Natural killer cell (primary cell): ENCODE data around the gene FAM120A. TPM values are rescaled to one million over a fixed set of nuclear protein-coding genes. Genes with fewer than 3 reads are reported as not detected.

Source experiments
- ATAC-seq, 3 donors: fragments of 150-1000 bp in 2 of 3; fragments of 200-7000 bp in 1 of 3; cut with Tn5 transposase; 1 replicate in 1 of 3; 2 replicates in 2 of 3; pipeline ENCODE4 v1.10.0; 2021; ENCODE audit warnings: mild to moderate bottlenecking in 2 of 3, moderate library complexity in 2 of 3
- DNase-seq, 2 donors: peaks; one replicate each; pipeline versions ENCODE4 v3.0.0 to v3.0.0-alpha.2; 2013 to 2021; ENCODE audit warnings: mixed read lengths in 1 of 2
- H3K27ac ChIP-seq: one replicate; pipeline ENCODE4 v1.5.1; 2013; ENCODE audit warnings: mild to moderate bottlenecking, low read length
- H3K27me3 ChIP-seq: one replicate; pipeline ENCODE4 v1.6.1; 2013; ENCODE audit warnings: low read length; ENCODE audit not compliant: control insufficient read depth, insufficient read depth
- H3K36me3 ChIP-seq: one replicate; pipeline ENCODE4 v1.6.1; 2013; ENCODE audit warnings: low read length; ENCODE audit not compliant: control insufficient read depth, insufficient read depth
- H3K4me1 ChIP-seq: one replicate; pipeline ENCODE4 v1.6.1; 2013; ENCODE audit warnings: low read length; ENCODE audit not compliant: control insufficient read depth, insufficient read depth
- H3K4me3 ChIP-seq: one replicate; pipeline ENCODE4 v1.5.1; 2013; ENCODE audit warnings: low read length
- H3K9me3 ChIP-seq: one replicate; pipeline ENCODE4 v1.6.1; 2013; ENCODE audit warnings: low read length; ENCODE audit not compliant: control insufficient read depth, insufficient read depth
- H3K27ac Mint-ChIP-seq, 2 donors: one replicate each; pipeline ENCODE4 v1.8.0; 2022; ENCODE audit warnings: mild to moderate bottlenecking in 2 of 2, mixed read lengths in 2 of 2, moderate library complexity in 1 of 2
- H3K27me3 Mint-ChIP-seq, 2 donors: one replicate each; pipeline ENCODE4 v1.8.0; 2022; ENCODE audit warnings: low read depth in 2 of 2, mixed read lengths in 2 of 2
- H3K36me3 Mint-ChIP-seq: one replicate; pipeline ENCODE4 v1.8.0; 2022; ENCODE audit warnings: mixed read lengths
- H3K4me1 Mint-ChIP-seq, 2 donors: one replicate each; pipeline ENCODE4 v1.8.0; 2022; ENCODE audit warnings: mixed read lengths in 2 of 2
- H3K4me3 Mint-ChIP-seq: one replicate; pipeline ENCODE4 v1.8.0; 2022; ENCODE audit warnings: mild to moderate bottlenecking, moderate library complexity, mixed read lengths
- H3K9me3 Mint-ChIP-seq, 2 donors: one replicate each; pipeline ENCODE4 v1.8.0; 2022; ENCODE audit warnings: mixed read lengths in 2 of 2
- WGBS: methylation state at CpG from one replicate; pipeline ENCODE4 v1.1.7; 2013; ENCODE audit warnings: missing lambda C conversion rate; ENCODE audit not compliant: insufficient coverage; 5-methylcytosine and 5-hydroxymethylcytosine counted together
- intact Hi-C: fragments of 100-400 bp; cut with micrococcal nuclease; formaldehyde crosslinking; loops from one replicate; pipeline ENCODE4 v1.14.2; 2022
- total RNA-seq, 4 donors: library from RNA; stranded (reverse); fragments of 120-200 nt in 1 of 4; gene quantifications; one replicate each; pipeline versions ENCODE4 v1.2.3 to v1.2.4, GENCODE V29; 2013 to 2022
- TF ChIP-seq, protein P1 (sequence below): fragments of 200-600 bp; IDR thresholded peaks from one replicate; pipeline ENCODE4 v1.8.0; 2022; ENCODE audit warnings: antibody characterized with exemption

The FAM120A gene
- total RNA-seq, 3 donors from 2014 or later (not counting 1 experiment from before 2014, with no cell fraction given): 87.7 to 96.1 (median 91.5) TPM

DNA sequence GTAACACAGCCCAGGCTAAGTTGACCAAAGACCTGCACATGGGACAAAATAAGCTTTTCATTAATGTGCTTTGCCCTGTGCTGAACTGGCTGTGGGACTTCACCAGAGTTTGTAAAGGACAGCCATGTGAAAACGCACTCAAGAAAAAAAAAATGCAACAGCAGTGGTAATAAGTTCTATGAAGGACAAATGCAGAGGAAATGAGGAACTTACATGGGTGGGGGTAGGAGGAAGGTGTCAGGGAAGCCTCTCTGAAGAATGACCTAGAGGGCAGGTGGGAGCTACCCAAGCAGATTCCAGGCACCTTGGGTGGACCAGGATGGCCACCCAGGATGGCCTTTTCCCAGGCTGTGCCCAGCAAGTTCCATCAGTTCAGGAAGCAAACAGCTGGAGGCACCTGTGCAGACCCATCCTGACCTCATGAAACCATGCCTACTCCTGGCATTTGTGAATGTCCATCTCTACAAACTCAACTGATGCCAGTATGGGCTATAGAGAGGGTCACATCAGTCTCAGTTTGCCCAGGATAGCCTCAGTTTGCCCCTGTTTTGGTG is 118.2 kb downstream of the FAM120A start:
- no peak overlapping the region for H3K4me3 Mint-ChIP-seq
- peaks cover 10 to 18% of the 10 kb centered on the region in 2 donors for H3K4me1 Mint-ChIP-seq
- 37% methylated on average over 1 of the region's 1 CpG for WGBS
- TF ChIP-seq, protein P1, sequence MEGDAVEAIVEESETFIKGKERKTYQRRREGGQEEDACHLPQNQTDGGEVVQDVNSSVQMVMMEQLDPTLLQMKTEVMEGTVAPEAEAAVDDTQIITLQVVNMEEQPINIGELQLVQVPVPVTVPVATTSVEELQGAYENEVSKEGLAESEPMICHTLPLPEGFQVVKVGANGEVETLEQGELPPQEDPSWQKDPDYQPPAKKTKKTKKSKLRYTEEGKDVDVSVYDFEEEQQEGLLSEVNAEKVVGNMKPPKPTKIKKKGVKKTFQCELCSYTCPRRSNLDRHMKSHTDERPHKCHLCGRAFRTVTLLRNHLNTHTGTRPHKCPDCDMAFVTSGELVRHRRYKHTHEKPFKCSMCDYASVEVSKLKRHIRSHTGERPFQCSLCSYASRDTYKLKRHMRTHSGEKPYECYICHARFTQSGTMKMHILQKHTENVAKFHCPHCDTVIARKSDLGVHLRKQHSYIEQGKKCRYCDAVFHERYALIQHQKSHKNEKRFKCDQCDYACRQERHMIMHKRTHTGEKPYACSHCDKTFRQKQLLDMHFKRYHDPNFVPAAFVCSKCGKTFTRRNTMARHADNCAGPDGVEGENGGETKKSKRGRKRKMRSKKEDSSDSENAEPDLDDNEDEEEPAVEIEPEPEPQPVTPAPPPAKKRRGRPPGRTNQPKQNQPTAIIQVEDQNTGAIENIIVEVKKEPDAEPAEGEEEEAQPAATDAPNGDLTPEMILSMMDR: no peak
- H3K4me3 ChIP-seq: no peak overlapping the region
- H3K9me3 ChIP-seq: no peaks in the 10 kb centered on the region
- intact Hi-C loops: loop anchor here (5.0 to 10.0 kb wide), 2 partner anchors 102 to 415 kb away; no protein-coding TSS in a partner anchor
- H3K36me3 Mint-ChIP-seq: peaks cover 8% of the 10 kb centered on the region
- DNase-seq (no peak), ATAC-seq (no peak)
- H3K36me3 ChIP-seq: no peaks in the 10 kb centered on the region
- H3K4me1 ChIP-seq: peaks cover 17% of the 10 kb centered on the region
- no peak overlapping the region for H3K27ac ChIP-seq
- no peaks in the 10 kb centered on the region for H3K27me3 Mint-ChIP-seq
- H3K27me3 ChIP-seq: no peaks in the 10 kb centered on the region
- no peaks in the 10 kb centered on the region for H3K9me3 Mint-ChIP-seq
- no peak overlapping the region for H3K27ac Mint-ChIP-seq

GRCh38 chr9:93572221-93572620 is 120.7 kb downstream of the FAM120A start:
- Mint-ChIP-seq H3K36me3 (peaks cover 8% of the 10 kb centered on the region), H3K27ac (no peak overlapping the region), H3K27me3 (no peaks in the 10 kb centered on the region), H3K9me3 (no peaks in the 10 kb centered on the region), H3K4me1 (peaks cover 6 to 23% of the 10 kb centered on the region in 2 donors), H3K4me3 (no peak overlapping the region)
- intact Hi-C loops: no loop called here
- no CpG with 5 or more reads among the region's 2 CpGs for WGBS
- no peaks in the 10 kb centered on the region for H3K36me3 ChIP-seq
- H3K4me1 ChIP-seq: peaks cover 18% of the 10 kb centered on the region
- no peak overlapping the region for H3K4me3 ChIP-seq
- TF ChIP-seq, protein P1: no peak
- no peaks in the 10 kb centered on the region for H3K27me3 ChIP-seq
- no peak overlapping the region for H3K27ac ChIP-seq
- DNase-seq (no peak), ATAC-seq (no peak)
- no peaks in the 10 kb centered on the region for H3K9me3 ChIP-seq

DNA sequence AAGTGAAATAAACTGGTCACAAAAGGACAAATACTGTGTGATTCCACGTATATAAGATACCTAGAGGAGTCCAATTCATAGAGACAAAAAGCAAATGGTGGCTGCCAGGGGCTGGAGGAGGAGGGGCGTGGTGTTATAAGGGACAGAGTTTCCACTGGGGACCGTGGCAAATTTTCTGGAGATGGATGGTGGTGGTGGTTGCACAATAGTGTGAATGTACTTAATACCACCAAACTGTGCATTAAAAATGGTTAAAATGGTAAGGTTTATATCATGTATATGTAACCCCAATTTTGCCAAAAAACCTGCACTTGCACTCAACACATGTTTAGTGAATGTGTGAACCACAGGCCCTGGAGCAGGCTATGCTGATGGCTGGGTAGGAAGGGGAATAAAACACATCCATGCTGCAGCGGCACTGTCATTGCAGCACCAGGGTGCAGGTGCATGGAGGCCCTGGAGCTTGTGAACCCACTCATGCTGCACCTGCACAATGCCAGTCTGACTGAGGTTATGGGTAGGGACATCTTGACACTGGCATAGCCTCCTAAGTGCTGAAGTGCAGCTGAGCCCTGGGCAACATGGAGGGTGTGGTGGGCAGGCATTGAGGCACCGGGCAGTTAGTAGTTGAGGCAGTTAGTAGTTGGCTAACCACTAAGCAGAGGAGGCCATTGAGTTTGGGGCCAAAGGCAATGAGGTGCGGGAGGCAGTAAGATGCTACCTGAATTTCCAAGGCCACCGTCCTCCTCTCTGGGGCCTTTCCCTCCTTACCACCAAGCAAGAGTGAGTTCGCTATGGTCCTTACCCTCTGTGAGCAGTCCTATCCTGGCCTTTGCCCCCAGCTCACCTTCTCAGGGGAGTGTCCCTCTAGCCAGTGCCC is 121.4 kb downstream of the FAM120A start:
- Mint-ChIP-seq H3K27me3 (no peaks in the 10 kb centered on the region), H3K4me1 (peaks cover 3 to 22% of the 10 kb centered on the region in 2 donors), H3K27ac (no peak overlapping the region), H3K36me3 (peaks cover 8% of the 10 kb centered on the region), H3K4me3 (no peak overlapping the region), H3K9me3 (no peaks in the 10 kb centered on the region)
- DNase-seq (no peak), ATAC-seq (no peak)
- H3K36me3 ChIP-seq: no peaks in the 10 kb centered on the region
- H3K4me1 ChIP-seq: peaks cover 19% of the 10 kb centered on the region
- 97% methylated on average over 8 of the region's 8 CpGs for WGBS
- no peak overlapping the region for H3K4me3 ChIP-seq
- H3K27ac ChIP-seq: no peak overlapping the region
- TF ChIP-seq, protein P1: no peak
- H3K9me3 ChIP-seq: no peaks in the 10 kb centered on the region
- no peaks in the 10 kb centered on the region for H3K27me3 ChIP-seq
- intact Hi-C loops: no loop called here
